HepG2 (cell line): ENCODE data around the gene CAMK2G. TPM values are rescaled to one million over a fixed set of nuclear protein-coding genes. Genes with fewer than 3 reads are reported as not detected.

Experiments
- ARID5B ChIP-seq: IDR thresholded peaks from 2 replicates; pipeline ENCODE4 v1.4.0; 2020; ENCODE audit warnings: mild to moderate bottlenecking, missing genetic modification reagents
- ATF5 ChIP-seq: sonication (generic); formaldehyde crosslinking; IDR thresholded peaks from 2 replicates; pipeline ENCODE4 v1.4.0; 2020; ENCODE audit warnings: mild to moderate bottlenecking, low read depth, missing genetic modification reagents
- EP300 ChIP-seq, 3 experiments: sonication (generic) in 1 of 3; formaldehyde crosslinking in 1 of 3; IDR thresholded peaks; 2 replicates each; pipeline versions ENCODE4 v1.5.1 to v1.6.1; 2011 to 2020; ENCODE audit warnings: low read depth in 2 of 3, low read length in 2 of 3, borderline replicate concordance in 1 of 3, improper control_type of control experiment in 1 of 3, mild to moderate bottlenecking in 1 of 3, missing genetic modification reagents in 1 of 3, moderate library complexity in 1 of 3
- KMT2B ChIP-seq: IDR thresholded peaks from 2 replicates; pipeline ENCODE4 v1.6.1; 2016; ENCODE audit warnings: missing genetic modification reagents, missing compliant biosample characterization
- MNT ChIP-seq: fragments of 450-650 bp; IDR thresholded peaks from 2 replicates; pipeline ENCODE4 v1.6.1; 2016
- PAF1 ChIP-seq: IDR thresholded peaks from 2 replicates; pipeline ENCODE4 v1.6.1; 2016; ENCODE audit warnings: missing genetic modification reagents, missing compliant biosample characterization
- RXRA ChIP-seq: sonication (generic); formaldehyde crosslinking; IDR thresholded peaks from 2 replicates; pipeline ENCODE4 v1.5.1; 2020; ENCODE audit warnings: missing genetic modification reagents
- SKI ChIP-seq: fragments of 450-650 bp; IDR thresholded peaks from one replicate; pipeline ENCODE4 v1.6.1; 2018; ENCODE audit warnings: mild to moderate bottlenecking; ENCODE audit not compliant: partially characterized antibody
- SMARCC2 ChIP-seq: fragments of 450-650 bp; IDR thresholded peaks from 2 replicates; pipeline ENCODE4 v1.6.1; 2017; ENCODE audit warnings: antibody characterized with exemption, mild to moderate bottlenecking
- TFDP2 ChIP-seq: sonication (generic); formaldehyde crosslinking; IDR thresholded peaks from 2 replicates; pipeline ENCODE4 v1.4.0; 2020; ENCODE audit warnings: missing genetic modification reagents
- TFE3 ChIP-seq: IDR thresholded peaks from 2 replicates; pipeline ENCODE4 v1.6.1; 2016
- THYN1 ChIP-seq: sonication (generic); formaldehyde crosslinking; IDR thresholded peaks from 2 replicates; pipeline ENCODE4 v1.8.1; 2023; ENCODE audit warnings: low read depth, mild to moderate bottlenecking, moderate library complexity, missing genetic modification reagents, borderline replicate concordance
- ZBTB34 ChIP-seq: sonication (generic); formaldehyde crosslinking; IDR thresholded peaks from 2 replicates; pipeline ENCODE4 v1.8.0; 2022; ENCODE audit warnings: mild to moderate bottlenecking, missing genetic modification reagents
- ZC3H13 ChIP-seq: sonication (generic); formaldehyde crosslinking; IDR thresholded peaks from 2 replicates; pipeline ENCODE4 v1.8.1; 2023; ENCODE audit warnings: mild to moderate bottlenecking, missing genetic modification reagents, moderate library complexity
- ZNF343 ChIP-seq: sonication (generic); formaldehyde crosslinking; IDR thresholded peaks from 2 replicates; pipeline ENCODE4 v1.4.0; 2020; ENCODE audit warnings: mild to moderate bottlenecking, missing genetic modification reagents
- ZNF557 ChIP-seq: sonication (generic); formaldehyde crosslinking; IDR thresholded peaks from 2 replicates; pipeline ENCODE4 v1.4.0; 2020; ENCODE audit warnings: missing genetic modification reagents
- ZNF597 ChIP-seq: sonication (generic); formaldehyde crosslinking; IDR thresholded peaks from 2 replicates; pipeline ENCODE4 v1.5.0; 2020; ENCODE audit warnings: missing genetic modification reagents
- ZNF619 ChIP-seq: sonication (generic); formaldehyde crosslinking; IDR thresholded peaks from 2 replicates; pipeline ENCODE4 v1.4.0; 2020; ENCODE audit warnings: mild to moderate bottlenecking, missing genetic modification reagents
- polyA plus RNA-seq, 8 experiments: library from polyadenylated mRNA; depleted of rRNA in 3 of 8; stranded (reverse) in 7 of 8; unstranded in 1 of 8; fragments of >200 nt; fragmentation: Illumina TruSeq in 4 of 8; extraction: Trizol in 4 of 8; gene quantifications; 2 replicates each; pipeline versions ENCODE4 v1.2.1 to v1.2.3, GENCODE V29; 2011 to 2016; ENCODE audit warnings: low read depth in 4 of 8, missing spikeins in 1 of 8, mixed read lengths in 1 of 8; ENCODE audit not compliant: insufficient read depth in 1 of 8
- total RNA-seq, 5 experiments: library from RNA; depleted of rRNA; stranded (reverse); fragments of >200 nt; fragmentation: Illumina TruSeq; extraction: Trizol; gene quantifications; 2 replicates each; pipeline ENCODE4 v1.2.3, GENCODE V29; 2016; ENCODE audit warnings: low read depth in 1 of 5

CAMK2G gene
- total and polyA plus RNA-seq, 2 of the 13 experiments (the other 11 are each of a cell fraction or from before 2014, with no cell fraction given): 15.9 to 18.8 TPM

GRCh38 chr10:73785211-73785720, 89.1 kb downstream of the CAMK2G start, which contains the start of gene ZSWIM8 (continued):
- peak; percentile 11; the same call in 1 of the 2 replicates for TF ChIP-seq ARID5B (CRISPR knock-in tag)
- no peak for TF ChIP-seq EP300 (IDR thresholded peaks at IDR 0.05; ENCODE audit: low read depth in 2 of 2, low read length in 2 of 2)
- no peak for TF ChIP-seq EP300 (CRISPR knock-in tag; IDR thresholded peaks at IDR 0.05; ENCODE audit: borderline replicate concordance)
- no peak for TF ChIP-seq RXRA (CRISPR knock-in tag)
- TF ChIP-seq ZNF557 (CRISPR knock-in tag): no peak
- TF ChIP-seq ATF5 (CRISPR knock-in tag): no peak
- TF ChIP-seq ZNF343 (CRISPR knock-in tag): no peak
- TF ChIP-seq SKI: no peak
- TF ChIP-seq ZC3H13 (CRISPR knock-in tag): no peak
- no peak for TF ChIP-seq PAF1 (CRISPR knock-in tag)
- no peak for TF ChIP-seq TFE3 (CRISPR knock-in tag)
- peak; percentile 82 for TF ChIP-seq KMT2B (CRISPR knock-in tag)
- TF ChIP-seq TFDP2 (CRISPR knock-in tag): peak; percentile 66; the same call in 1 of the 2 replicates
- TF ChIP-seq SMARCC2: no peak
- TF ChIP-seq ZBTB34 (CRISPR knock-in tag): no peak
- no peak for TF ChIP-seq THYN1
- no peak for TF ChIP-seq ZNF619 (CRISPR knock-in tag)
- TF ChIP-seq ZNF597 (CRISPR knock-in tag): no peak
- peak; percentile 50 for TF ChIP-seq MNT
